HG02610 (cell line): ENCODE results near the gene QRICH2.
"Not testable (repeated sequence)": the region's sequence is repeated elsewhere in the genome, so short reads cannot be mapped to it uniquely, and the experiment has no call there.

Experiments
- ATAC-seq: cut with Tn5 transposase; IDR thresholded peaks from one replicate; pipeline ENCODE4 v1.9.1; 2021; ENCODE audit warnings: mild to moderate bottlenecking, moderate library complexity; ENCODE audit not compliant: unreplicated experiment

The QRICH2 gene

DNA sequence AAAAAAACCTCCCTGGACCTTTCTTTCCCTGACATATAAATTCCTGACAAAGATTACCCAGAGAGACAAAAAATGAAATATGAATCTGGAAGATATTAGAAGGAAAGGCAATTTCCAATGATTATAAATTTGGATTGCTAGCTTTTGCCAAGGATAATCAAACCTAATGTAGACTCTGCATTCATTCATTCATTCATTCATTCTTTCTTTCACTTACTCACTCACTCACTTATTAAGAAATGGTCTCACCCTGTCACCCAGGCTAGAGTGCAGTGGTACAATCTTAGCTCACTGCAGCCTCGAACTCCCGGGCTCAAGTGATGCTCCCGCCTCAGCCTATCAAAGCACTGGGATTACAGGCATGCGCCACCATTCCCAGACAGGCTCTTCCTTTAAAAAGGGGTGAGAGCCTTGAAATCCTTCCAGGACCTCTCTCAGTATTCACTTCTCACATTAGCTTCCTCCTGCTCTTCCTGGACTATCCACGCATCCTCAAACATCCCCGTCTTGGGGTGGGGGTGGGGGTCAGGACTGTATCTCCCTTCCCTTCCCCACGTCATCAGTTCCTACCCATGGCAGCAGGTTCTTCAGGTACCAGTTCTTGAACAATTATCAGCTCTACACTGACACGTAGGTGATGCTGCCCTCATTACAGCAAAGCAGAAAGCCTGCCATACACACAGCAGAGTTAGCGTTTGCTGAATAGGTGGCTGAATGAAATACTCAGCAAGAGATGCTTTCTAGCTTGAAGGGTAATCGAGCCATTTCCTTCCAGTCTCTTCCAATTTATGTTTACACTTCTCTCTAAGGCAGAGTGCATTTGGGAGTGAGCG is 25.8 kb upstream of the QRICH2 start:
- ATAC-seq: no peak

DNA sequence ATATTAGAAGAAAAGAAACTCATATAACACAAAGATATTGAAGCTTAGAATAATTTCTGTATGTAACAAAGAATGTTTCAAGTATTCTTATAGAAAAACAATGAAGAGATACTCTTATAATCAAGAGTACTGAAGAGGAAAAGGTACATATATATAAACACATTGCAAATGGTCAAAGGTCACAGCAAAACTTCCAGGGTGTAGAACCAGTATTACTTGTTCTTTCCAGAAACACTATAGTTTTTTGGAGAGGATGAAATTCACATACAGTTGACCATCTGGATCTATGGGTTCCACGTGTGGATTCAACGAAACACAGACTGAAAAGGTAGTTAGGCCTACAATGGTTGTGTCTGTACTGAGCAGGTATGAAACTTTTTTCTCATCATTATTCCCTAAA is 23.0 kb upstream of the QRICH2 start:
- ATAC-seq: no peak

DNA sequence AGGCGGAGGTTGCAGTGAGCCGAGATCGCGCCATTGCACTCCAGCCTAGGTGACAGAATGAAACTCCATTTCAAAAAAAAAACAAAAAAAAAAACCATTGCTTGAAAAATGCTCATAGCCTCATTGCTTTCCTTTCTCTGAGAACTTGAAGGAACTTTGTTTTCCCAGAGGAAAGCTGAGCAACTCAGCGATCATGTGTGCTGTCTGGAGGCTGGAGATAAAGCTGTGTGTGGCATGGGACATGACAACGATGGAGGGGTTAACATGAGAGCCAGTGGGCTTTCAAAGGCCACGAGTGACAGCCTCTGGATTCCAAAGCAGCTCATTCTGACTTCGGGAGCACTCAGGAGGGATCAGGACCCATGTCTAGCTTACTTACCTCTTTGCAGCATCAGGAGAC is 21.6 kb upstream of the QRICH2 start:
- ATAC-seq: no peak

DNA sequence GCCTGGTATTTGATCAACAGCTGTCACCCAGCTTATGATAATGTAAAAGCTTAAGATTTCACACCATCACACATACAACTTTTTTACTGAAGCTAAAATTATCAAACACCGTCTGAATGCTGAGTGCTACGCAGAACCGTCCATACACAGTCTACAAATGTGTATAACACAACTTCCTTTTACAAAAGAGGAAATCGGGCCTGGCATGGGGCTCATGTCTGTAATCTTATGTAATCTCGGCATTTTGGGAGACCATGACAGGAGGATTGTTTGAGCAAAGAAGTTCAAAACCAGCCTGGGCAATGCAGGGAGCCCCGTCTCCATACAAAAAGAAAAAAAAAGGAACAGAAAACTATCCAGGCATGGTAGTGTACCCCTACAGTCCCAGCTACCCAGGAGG is 19.6 kb upstream of the QRICH2 start:
- ATAC-seq: no peak

DNA sequence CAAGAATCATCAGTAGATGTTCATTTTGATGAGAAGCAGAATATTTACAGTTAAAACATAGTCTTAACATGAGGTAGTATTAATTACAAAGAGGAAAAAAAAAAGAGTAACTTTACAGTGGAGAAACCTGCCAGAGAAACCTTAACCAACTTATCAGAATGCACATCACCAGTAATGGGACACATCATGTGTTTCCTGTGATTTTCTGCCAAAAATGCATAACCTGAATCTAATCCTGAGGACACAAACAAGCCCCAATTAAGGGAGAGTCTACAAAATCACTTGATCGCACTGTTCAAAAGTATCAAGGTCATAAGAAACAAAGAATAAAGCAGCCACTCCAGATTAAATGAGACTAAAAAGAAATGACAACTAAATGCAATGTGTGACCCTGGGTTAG is 18.2 kb upstream of the QRICH2 start:
- ATAC-seq: no peak

DNA sequence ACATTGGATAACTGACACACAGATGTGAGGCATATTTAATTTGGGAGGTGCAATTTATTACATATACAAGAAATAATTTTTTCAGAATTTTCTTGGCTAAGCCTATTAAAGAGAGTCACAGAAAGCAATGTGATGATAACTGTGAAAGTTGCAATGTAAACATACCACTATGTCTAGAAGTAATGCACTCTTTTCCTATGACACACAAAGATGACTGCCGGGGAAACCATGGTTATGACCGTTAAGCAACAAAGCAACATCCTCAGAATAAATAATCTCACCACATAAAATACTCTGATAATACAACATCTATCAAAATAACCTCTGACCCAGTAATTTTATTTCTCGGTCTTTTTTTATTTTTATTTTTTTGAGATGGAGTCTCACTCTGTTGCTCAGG is 10.5 kb upstream of the QRICH2 start:
- no peak for ATAC-seq

DNA sequence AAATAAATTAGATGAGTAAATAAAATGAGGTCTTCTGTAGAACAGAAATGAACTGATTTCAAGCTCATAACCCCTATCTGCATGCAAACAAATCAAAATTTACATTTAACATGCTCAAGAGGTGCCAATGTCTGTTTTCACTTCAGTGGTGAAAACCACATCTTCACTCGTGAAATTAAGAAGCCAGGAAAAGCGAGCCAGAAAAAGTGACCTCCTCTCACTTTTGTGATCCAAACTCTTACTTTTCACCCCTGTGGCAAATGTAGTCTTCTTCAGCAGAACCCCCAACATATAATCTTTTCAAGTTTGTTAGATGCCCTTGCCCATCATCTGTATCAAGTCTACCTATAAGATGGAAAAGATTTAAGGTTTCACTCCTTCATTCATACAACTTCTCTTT is 9.5 kb upstream of the QRICH2 start:
- no peak for ATAC-seq

DNA sequence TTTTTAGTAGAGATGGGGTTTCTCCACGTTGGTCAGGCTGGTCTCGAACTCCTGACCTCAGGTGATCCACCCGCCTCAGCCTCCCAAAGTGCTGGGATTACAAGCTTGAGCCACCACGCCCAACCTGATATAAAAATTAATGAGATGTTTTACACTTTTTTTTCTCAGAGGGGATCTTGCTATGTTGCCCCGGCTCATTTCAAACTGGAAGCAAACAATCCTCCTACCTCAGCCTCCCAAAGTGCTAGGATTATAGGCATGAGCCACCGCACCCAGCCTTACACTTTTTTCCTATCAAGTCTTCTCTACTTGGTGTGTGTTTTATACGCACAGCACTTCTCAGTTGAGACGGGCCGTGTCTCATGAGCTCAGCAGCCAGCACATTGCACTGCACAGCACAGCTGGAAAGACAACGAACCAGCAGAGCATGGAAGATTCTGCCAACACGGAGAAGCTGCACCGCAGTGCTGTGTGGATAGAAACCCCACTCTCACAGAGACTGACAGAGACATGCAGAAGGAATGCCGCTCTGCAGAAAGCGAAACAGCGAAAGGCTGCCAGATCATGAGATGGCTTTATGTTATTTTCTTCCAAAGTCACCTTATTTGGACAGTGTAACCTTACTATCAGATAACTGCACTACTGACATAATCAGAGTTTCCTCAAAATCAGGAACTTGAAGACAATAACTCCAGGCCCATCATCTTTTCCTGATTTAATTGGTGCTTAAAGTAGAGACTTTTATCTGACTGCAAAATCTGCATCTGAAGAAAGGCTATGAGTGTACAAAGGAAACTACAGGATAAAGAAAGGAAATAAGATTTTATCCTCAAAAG is 6.5 kb upstream of the QRICH2 start:
- ATAC-seq: no peak

DNA sequence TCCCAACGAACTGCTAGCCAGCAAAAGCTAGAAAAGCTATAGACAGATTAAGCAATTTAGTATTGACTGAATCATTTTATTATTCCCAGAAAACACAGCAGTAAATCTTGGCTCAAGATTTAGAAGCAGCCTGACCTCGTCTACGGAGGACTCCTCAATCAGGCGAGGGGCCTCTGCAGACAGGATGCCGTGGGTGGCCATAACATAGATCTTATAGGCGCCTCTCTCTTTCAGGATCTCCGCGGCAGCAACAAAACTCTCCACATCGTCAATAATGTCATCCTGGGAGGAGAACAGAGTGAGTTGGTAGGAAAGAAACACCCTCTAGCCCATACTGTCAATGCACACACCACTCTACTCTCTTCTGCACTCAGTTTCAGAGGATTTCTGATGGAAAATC is 4.7 kb upstream of the QRICH2 start:
- ATAC-seq: no peak

DNA sequence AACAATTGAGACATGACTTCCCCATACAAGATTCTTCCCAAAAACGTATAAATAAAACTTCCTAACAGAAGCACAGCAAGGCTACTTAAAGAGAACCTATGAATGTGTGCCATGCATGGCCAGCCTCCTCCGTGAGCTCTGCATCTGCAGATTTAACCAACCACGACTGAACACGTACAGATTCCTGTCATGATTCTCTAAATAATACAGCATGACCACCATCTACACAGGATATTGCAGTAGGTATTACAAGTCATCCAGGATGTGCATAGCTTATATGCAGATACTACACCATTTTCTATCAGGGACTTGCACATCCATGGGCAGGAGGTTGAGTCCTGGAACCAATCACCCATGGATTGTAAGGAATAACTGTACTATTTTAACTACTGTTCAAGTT is 1.4 kb upstream of the QRICH2 start:
- ATAC-seq: no peak

DNA sequence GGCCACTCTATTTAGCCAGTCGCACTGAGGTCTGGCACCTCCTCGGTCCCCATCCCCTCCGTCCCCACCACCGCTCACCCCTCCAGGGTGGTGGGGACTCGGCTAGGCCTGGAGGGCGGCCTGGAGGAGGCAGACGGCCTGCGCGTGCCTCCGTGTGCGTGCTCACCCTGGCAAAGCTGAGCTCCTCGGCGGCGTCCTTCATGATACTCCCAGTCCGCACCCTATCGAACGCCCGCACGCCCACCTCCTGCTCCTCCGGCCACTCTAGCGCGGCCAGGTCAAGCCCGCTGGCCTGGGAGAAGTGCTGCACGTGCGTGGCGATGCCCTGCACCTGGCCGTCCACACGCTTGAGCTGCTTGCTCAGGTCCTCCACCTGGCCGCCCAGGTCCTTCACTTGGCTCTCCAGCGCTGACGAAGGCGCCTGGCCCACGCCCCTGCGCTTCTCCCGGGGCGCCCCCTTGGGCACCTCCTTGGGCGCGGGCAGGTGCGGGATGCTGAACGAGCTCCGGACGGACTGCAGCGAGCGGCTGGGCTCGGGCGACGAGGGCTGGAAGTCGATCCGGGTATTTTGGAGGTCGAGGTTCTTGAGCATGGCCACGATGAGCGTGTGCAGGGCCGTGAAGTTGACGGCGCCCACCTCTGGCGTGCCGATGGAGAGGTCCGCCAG is 644 bp downstream of the QRICH2 start:
- ATAC-seq: no peak

DNA sequence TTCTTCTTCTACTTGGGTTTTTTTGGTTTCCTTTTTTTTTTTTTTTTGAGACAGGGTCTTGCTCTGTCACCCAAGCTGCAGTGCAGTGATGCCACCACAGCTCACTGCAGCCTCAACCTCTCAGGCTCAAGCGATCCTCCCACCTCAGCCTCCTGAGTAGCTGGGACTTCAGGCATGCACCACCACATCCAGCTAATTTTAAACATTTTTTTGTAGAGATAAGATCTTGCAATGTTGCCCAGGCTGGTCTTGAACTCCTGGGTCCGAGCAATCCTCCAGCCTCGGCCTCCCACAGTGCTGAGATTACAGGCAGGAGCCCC is 3.0 kb downstream of the QRICH2 start:
- not testable (repeated sequence) for ATAC-seq

DNA sequence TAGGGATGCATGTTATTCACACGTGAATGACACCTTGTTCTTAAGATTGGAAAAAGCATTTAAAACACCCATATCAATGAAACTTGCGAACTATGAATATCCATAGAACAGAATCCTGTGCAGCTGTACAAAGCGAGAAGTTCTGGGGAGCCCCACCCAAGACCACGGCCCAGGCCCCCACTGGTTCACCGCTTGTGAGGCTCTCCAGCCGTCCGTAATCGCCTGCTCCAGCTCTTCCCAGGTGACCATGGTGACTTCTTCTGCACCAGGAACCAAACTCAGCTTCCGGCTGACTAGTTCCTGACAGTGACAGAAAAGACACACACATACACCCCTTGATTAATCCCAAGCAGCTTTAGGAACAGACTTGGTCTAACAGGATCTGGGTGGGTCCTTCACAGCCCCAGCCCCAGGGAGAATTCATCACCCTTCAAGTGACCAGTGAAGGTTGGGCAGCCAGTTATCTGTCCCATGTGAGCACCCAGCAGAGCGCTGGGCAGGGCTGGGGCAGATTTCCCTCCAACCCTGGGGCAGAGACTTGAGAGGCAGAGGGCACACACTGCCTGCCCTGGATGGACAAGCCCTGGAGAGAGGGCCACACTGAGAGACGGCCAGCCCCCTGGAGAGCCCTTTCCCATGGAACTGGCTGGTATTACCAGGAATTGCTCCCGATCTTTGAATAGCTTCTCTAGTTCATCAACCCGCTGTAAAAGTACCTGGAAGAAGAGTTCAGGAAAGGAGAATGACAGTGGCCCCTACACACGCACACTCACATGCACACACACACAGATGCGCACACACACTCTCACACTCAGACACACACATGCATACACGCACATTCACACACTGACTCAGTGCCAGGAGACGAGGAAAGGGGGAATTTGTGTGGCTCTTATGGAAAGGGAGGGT is 3.6 kb downstream of the QRICH2 start:
- ATAC-seq: no peak

DNA sequence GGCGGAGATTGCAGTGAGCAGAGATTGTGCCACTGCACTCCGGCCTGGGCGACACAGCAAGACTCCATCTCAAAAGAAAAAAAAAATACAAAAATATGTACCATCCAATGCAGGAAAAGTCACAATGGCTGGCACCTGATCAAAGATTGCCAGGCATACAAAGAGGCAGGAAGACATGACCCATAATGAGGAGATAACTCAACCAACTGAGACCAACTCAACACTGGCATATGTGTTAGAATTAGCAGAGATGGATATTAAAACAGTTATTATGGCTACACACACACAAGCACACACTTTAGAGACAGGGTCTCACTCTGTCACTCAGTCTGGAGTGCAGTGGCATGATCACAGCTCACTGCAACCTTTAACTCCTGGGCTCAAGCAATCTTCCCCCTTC is 10.6 kb downstream of the QRICH2 start:
- no peak for ATAC-seq

DNA sequence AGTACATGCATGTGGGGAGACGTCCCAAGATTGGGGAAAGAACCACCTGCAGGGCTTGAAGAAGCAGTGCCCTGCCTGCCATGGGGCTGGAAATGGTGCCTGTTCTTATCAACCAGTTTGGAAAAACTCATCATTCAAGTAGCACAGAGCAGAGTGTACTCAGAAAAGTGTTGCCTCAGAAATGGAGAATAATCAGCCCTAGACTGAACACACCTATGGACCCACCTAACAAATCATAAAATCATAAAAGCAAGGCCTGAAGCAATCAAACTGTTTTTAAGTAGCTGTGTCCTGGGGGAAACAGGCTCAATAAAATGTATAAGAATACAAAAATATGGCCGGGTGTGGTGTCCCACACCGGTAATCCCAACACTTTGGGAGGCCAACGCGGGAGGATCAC is 11.2 kb downstream of the QRICH2 start:
- ATAC-seq: no peak

DNA sequence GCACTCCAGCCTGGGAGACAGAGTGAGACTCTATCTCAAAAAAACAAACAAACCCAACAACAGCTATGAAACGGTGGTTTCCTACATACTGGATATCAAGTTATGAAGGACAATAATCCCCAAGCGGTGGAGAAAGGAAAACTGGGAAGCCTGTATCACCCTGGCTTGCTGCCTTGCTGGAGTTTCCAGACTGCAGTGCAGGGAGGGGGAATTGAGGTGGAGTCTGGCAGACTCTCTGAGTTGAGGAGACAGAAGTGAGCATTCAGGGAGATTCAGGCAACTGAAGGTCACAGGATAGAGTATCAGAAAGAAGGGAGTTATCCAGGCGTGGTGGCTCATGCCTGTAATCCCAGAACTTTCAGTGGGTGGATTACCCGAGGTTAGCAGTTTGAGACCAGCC is 11.9 kb downstream of the QRICH2 start:
- no peak for ATAC-seq

DNA sequence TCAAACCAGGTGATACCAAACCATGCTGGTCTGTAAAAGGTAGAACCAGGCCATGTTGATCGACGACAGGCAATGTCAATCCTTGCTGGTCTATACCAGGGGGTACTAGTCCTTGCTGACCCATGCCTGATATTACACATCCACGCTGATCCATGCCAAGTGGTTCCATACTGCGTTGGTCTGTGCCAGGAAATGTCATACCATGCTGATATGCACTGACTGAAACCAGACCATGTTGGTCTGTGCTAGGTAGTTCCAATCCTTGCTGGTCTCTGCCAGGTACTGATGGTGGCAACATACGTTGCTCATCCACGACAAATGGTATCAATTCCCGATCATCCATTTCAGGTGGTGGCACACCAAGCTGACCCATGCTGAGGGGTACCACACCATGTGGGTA is 15.0 kb downstream of the QRICH2 start:
- ATAC-seq: no peak

DNA sequence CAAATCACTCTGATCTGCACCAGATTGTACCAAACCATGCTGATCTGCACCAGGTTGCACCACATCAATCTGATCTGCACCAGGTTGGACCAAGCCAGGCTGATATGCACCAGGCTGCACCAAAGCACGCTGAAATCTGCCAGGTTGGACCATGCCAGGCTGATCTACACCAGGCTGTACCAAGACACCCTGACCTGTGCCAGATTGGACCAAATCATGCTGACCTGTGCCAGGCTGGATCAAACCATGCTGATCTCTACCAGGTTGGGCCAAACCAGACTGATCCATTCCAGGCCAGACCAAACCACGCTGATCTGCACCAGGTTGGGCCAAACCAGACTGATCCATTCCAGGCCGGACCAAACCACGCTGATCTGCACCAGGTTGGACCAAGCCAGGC is 15.5 kb downstream of the QRICH2 start:
- ATAC-seq: no peak

DNA sequence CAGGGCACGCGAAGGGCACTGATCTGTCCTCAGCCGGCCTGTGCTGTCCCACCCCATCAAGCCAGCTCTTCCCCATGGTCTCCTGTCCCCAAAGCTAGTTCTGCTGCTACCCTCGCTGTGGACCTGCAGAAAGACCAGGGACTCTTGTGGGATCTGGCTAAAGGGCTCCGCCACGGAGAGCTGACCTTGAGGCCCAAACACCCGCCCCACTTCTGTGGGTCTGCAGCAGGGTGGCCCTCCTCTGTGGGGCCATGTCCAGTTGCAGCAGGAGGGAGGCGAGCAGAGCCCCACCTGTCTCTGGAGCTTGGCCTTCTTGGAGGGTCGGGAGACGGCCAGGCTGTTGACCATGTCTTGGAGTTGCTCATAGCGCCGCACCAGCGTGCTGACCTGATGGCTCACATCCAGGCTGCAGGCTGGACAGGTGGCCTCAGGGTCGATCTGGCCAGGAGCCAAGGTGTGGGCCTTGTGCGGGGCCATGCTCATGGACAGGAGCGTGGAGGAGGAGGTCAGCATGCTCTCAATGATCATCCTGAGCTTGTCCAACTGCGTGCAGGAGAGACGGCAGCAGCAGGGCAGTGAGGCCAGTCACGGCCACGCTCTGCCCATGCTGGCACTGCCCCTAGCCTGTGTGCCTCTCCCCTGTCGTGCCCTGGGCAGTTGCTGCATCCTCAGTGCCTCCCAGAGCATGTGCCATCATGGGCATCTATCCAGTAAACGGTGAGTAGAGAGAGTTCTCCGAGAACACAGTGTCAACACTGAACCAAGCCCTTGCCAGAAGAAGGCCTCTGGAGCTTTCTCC is 26.3 kb downstream of the QRICH2 start:
- no peak for ATAC-seq

DNA sequence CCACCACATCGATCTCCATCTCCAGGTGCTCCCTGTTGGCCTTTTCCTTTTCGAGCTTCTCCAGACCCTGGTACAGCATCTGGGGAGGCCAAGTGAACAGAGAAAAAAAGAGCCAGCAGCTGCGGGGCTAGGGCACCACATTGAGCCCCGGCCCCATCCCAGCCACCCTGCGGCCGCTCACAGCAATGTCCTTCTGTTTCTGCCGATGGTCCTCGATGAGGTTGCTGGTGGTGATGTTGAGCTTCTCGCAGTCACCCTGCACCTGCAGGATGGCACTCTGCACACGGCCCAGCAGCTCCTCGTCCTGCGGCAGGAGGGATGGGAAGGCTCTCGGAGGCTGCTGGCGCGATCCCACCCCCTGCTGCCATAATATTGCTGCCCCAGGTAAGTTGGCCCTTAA is 27.4 kb downstream of the QRICH2 start:
- ATAC-seq: no peak
